GM21423 (cell line): ENCODE results near the gene CA9.
A peak's percentile ranks its signal among the peaks of the same experiment; 100 is the strongest.
"Not testable (repeated sequence)": the region's sequence is repeated elsewhere in the genome, so short reads cannot be mapped to it uniquely, and the experiment has no call there.

Experiments
- ATAC-seq: cut with Tn5 transposase; IDR thresholded peaks from one replicate; pipeline ENCODE4 v1.9.1; 2021; ENCODE audit warnings: mild to moderate bottlenecking, moderate library complexity; ENCODE audit not compliant: unreplicated experiment

Gene CA9

GRCh38 chr9:35673132-35674024 is at the start of gene CA9:
CA9 (plus strand) TSS chr9:35673928; CDS start chr9:35673960, 32 bp downstream.
- no peak for ATAC-seq

DNA sequence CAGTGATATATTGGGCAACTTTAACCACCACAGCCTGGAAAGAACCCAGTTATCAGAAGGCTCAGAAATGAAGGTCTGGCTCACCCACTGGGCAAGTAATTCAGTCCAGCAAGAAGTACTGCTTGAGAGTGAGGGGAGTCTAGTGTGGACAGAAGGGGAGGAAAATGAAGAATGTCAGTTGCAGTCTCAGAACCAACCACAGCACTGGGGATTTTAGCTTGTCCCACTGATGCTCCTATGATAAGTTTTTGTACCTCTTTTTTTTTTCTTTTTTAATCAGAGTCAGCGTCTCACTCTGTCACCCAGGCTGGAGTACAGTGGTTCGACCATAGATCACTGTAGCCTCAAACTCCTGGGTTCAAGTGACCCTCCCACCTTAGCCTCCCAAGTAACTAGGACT is 46.2 kb upstream of the CA9 start:
- ATAC-seq: no peak

- ATAC-seq: no peak
Observed at GRCh38 chr9:35628389-35628991, 45.2 kb upstream of the CA9 start.

DNA sequence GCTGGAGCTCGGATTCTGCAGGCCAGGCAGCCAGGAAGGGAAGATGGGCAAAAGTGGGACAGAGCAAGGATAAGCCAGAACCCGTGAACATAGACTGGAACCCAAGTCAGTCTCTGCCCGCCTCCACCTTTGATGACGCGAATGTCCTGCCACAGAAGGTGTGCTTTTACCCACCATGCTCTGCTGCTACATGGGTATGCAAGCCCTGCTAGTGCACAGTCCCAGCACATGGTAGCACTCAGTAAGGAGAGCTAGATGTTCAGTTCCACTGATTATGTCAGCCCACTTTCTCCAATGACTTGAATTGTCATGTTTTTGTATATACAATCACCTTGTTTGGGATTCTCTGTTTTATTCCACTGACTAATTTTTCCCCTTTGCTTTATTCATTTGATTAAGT is 44.1 kb upstream of the CA9 start:
- no peak for ATAC-seq

DNA sequence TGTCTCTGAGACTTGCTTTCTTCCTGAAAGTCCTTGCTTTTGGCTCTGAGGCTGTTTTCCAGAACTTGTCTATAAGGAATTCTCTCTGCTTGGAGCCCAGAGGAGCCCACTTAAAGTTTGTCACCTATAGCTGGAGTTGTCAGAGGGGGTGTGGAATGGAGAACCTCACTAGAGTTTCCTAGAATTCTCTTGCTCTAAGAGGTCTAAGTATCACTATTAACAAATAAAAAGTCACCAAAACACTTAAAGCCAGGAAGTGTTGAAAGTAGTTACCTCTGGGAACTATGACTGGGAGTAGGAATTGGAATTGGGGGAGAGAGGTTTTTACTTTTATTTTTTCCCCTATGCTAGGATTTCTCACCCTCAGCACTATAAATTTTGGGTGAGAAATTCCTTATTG is 38.0 kb upstream of the CA9 start:
- no peak for ATAC-seq

DNA sequence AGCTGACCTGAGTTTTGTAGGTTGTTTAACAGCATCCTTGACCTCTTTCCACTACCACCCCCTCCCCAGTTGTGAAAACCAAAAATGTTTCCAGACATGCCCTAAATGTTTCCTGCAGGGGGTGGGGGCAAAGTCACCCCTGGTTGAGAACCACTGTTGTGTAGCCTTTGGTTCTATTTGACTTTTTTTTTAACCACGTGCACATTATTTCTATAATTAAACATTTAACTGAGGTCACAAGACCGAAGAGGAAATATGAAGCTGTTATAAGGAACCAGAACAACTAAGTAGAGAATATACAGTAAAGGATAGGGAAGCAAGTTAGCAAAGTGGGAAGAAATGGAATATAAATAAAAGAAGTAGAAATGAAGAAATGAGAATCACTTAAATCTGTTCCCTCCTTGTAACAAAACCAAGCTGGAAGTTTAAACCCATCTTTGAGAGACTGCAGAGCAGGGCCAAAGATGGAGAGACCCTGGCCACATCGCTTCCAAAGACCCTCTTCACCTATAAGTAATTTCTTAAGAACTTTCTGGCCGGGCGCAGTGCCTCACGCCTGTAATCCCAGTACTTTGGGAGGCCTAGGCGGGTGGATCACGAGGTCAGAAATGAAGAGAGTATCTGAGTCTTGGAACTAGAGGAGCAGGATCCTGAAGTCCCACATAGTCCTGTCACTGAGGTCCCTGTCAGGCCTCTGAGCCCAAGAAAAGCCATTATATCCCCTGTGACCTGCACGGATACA is 37.4 kb upstream of the CA9 start:
- no peak for ATAC-seq

GRCh38 chr9:35636877-35637246 is 36.9 kb upstream of the CA9 start:
- ATAC-seq: not testable (repeated sequence)

- ATAC-seq: not testable (repeated sequence)
Observed at GRCh38 chr9:35637427-35637955, 36.2 kb upstream of the CA9 start.

DNA sequence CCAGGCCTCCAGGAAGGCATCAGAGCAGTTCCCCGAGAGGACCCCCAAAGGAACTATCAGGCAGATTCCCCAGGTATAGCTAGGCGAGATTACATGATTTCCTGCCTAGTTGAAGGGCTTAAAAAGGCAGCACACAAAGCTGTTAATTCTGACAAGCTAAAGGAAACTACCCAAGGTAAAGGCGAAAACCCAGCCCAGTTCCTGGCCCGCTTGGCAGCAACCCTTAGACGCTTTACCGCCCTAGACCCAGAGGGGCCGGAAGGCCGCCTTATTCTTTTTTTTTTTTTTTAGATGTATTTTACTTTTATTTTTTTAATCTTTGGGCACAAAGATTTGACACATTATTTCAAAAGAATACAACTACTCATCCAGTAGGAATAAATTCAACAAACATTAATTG is 35.0 kb upstream of the CA9 start:
- ATAC-seq: not testable (repeated sequence)

DNA sequence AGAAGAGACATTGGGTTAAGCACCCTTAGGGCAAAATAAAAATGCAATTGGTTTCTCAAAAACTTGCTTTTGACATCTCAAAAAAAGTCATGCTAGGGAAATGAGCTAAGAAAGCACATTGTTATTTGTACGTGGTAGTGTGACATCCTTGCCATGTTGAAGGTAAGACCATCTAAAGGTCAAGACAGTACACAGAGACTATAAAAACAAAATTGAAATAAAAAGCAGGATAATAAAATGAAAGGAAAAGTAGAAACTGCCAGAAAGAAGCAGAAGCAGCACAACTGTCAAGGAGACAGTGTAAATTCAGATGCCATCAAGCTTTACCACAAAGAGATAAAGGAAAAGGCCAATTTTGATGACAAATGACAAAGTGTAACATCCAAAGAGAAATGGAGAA is 34.5 kb upstream of the CA9 start:
- ATAC-seq: not testable (repeated sequence)

- no peak for ATAC-seq
Observed at GRCh38 chr9:35639631-35640030, 34.1 kb upstream of the CA9 start.

DNA sequence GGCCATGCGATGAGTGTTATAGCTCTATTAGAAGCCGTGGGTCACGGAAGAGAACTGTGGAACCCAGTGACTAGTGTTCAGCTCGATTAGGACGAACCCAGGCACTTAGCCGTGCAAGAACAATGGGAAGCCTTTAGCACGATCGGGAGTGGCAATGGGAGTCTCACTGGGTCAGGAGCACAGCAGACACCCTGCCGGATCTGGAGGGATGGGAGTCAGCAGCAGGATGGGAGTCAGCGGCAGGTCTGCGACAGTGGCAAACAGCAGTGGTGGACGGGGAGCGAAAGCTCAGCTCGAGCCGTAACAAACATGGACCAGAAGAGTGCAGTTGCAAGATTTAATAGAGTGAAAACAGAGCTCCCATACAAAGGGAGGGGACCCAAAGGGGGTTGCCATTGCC is 33.3 kb upstream of the CA9 start:
- ATAC-seq: not testable (repeated sequence)

DNA sequence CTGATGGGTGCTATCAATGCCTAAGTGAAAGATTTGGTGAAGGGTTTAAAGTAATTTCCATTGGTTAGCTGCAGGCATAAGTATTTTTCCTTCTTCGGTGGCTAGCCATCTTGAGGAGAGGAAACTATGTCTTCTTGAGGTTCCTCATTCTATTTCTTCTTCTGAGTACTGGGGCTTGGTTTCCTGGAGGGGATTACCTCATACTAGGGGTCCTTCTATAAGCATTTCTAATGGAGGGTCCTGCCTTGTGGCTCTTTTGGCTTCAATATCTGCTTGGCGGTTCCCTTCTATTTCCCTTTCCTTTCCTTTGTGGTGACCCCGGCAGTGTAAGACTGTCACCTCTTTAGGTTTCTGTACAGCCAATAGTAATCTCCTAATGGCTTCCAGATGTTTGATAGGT is 32.2 kb upstream of the CA9 start:
- ATAC-seq: not testable (repeated sequence)

GRCh38 chr9:35643046-35643445 is 30.7 kb upstream of the CA9 start:
- ATAC-seq: no peak

GRCh38 chr9:35645736-35646135 is 28.0 kb upstream of the CA9 start:
- not testable (repeated sequence) for ATAC-seq

- no peak for ATAC-seq
Observed at GRCh38 chr9:35646153-35646532, 27.6 kb upstream of the CA9 start.

DNA sequence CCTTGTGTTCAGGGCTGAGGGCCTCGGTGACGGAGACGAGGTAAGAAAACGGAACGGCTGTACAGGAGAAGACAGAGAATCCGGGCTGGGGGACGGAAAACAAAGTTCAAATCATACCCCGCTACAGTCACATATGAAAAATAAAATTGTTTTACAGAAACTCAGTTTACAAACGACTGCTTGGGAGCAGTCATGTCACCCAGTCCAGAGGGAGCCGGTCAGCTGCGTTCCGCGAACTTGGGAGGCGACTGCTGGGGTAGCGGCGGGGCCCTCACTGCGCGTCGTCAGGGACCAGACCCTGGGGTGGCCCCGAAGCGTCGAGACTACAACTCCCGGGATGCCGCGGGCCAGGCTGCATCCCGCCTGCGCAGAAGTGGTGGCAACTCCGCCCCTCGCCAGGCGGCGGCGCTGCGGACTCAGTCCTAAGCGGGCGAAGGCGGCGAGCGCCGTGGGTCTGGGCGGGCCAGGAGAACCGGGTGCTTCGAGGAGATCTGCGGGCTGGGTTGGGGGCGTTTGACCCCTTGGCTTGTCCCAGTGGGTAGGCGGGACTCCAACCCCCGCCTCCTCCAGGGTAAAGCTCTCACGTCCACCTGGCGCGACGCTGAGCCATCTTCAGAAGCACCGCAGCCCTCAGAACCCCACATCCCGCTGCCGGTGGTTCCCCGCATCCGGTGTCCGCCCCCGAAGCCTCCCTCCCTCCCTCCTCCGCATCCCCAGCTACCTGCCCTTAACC is 27.0 kb upstream of the CA9 start:
- peak; percentile 78 for ATAC-seq

GRCh38 chr9:35649431-35650340 is 24.0 kb upstream of the CA9 start:
- no peak for ATAC-seq

- no peak for ATAC-seq
Observed at GRCh38 chr9:35650341-35651158, 23.2 kb upstream of the CA9 start, which contains the start of gene SIT1. SIT1 (minus strand) TSS chr9:35650931; CDS start chr9:35650853, 78 bp downstream.
